SU-DHL-6 (cell line): ENCODE measurements around the gene KIF12.

Experiments used
- H2AFZ ChIP-seq: fragments of 200-600 bp; sonication (generic); 2 replicates; pipeline ENCODE4 v1.6.1; 2014; ENCODE audit warnings: low read depth, mild to moderate bottlenecking, moderate library complexity, mixed read lengths, antibody characterized with exemption, low read length; ENCODE audit not compliant: severe bottlenecking
- H3F3A ChIP-seq: fragments of 200-600 bp; shearing (Covaris generic); 2 replicates; pipeline ENCODE4 v1.6.0; 2016; ENCODE audit warnings: antibody characterized with exemption, mild to moderate bottlenecking; ENCODE audit not compliant: insufficient read depth
- H3K27ac ChIP-seq: fragments of 200-600 bp; sonication (generic); 2 replicates; pipeline ENCODE4 v1.5.1; 2016; ENCODE audit warnings: low read depth, mild to moderate bottlenecking, low read length, moderate library complexity, mixed read lengths
- H3K27me3 ChIP-seq: fragments of 200-600 bp; sonication (generic), shearing (Covaris generic); 2 replicates; pipeline ENCODE4 v1.6.0; 2014; ENCODE audit warnings: mild to moderate bottlenecking, low read length
- H3K36me3 ChIP-seq: fragments of 200-600 bp; sonication (generic); 2 replicates; pipeline ENCODE4 v1.6.1; 2014; ENCODE audit warnings: mild to moderate bottlenecking, low read length, mixed read lengths
- H3K4me2 ChIP-seq: fragments of 300-600, 200-600 bp; shearing (Covaris generic), sonication (generic); 2 replicates; pipeline ENCODE4 v1.6.0; 2014; ENCODE audit warnings: low read length, low read depth, mild to moderate bottlenecking; ENCODE audit not compliant: poor library complexity, severe bottlenecking
- H3K4me3 ChIP-seq: fragments of 200-600 bp; sonication (generic); 2 replicates; pipeline ENCODE4 v1.5.1; 2014; ENCODE audit warnings: antibody characterized with exemption, low read length, mild to moderate bottlenecking, mixed read lengths; ENCODE audit not compliant: insufficient read depth, poor library complexity, severe bottlenecking
- H3K79me2 ChIP-seq: fragments of 200-600 bp; sonication (generic); 2 replicates; pipeline ENCODE4 v1.6.1; 2014; ENCODE audit warnings: mild to moderate bottlenecking, low read length, moderate library complexity; ENCODE audit not compliant: insufficient read depth
- H3K9ac ChIP-seq: fragments of 200-600 bp; sonication (generic); 2 replicates; pipeline ENCODE4 v1.7.0; 2014; ENCODE audit warnings: mild to moderate bottlenecking, low read length
- H3K9me2 ChIP-seq: fragments of 200-600 bp; sonication (generic); replicated peaks from 2 replicates; pipeline ENCODE4 v1.6.1; 2014; ENCODE audit warnings: low read length; ENCODE audit not compliant: insufficient read depth
- H3K9me3 ChIP-seq: fragments of 200-600 bp; sonication (generic); 2 replicates; pipeline ENCODE4 v1.6.1; 2014; ENCODE audit warnings: low read length, mixed read lengths; ENCODE audit not compliant: insufficient read depth
- H4K20me1 ChIP-seq: fragments of 200-600 bp; sonication (generic); 2 replicates; pipeline ENCODE4 v1.6.1; 2014; ENCODE audit warnings: low read depth, mild to moderate bottlenecking, antibody characterized with exemption, low read length, moderate library complexity, mixed read lengths
- EZH2phosphoT487 ChIP-seq: fragments of 200-600 bp; sonication (generic), shearing (Covaris generic); conservative IDR thresholded peaks from 2 replicates; pipeline ENCODE4 v1.6.1; 2018; ENCODE audit warnings: mild to moderate bottlenecking, antibody characterized with exemption, low read length, moderate library complexity, mixed read lengths
- TF ChIP-seq, protein P1 (sequence below): fragments of 200-600 bp; sonication (generic); IDR thresholded peaks from one replicate; pipeline ENCODE4 v1.5.1; 2017; ENCODE audit warnings: antibody characterized with exemption, mild to moderate bottlenecking, low read length, moderate library complexity; ENCODE audit not compliant: insufficient read depth, poor library complexity, severe bottlenecking

Gene KIF12

DNA sequence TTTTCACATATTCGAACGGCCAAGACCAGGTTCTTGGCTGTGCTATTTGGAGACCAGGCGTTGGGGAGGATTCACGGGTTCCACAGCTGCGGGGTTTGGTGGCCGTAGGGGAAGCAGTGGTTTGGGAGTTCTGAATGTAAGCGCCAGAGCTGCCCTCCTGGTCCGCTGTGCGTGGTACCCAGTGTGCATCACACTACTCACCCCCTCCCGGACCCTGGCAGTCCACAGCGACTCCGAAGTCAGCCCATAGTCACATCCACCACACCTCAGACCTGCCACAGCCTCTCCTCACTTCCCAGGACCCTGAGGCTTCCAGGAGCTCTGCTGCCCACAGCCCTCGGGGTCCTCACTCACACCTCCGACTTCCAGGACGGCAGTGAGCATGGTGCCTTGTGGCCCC is 47.8 kb downstream of the KIF12 start:
- Histone ChIP-seq H2AFZ (no peak overlapping the region), H3K4me2 (no peak overlapping the region), H3K9ac (no peak overlapping the region), H3F3A (no peaks in the 10 kb centered on the region), H3K4me3 (no peak overlapping the region), H3K9me3 (no peaks in the 10 kb centered on the region), H4K20me1 (no peaks in the 10 kb centered on the region), H3K9me2 (no peaks in the 10 kb centered on the region), H3K36me3 (no peaks in the 10 kb centered on the region), H3K79me2 (no peaks in the 10 kb centered on the region), H3K27ac (no peak overlapping the region), H3K27me3 (no peaks in the 10 kb centered on the region)
- TF ChIP-seq EZH2phosphoT487, result no peak
- TF ChIP-seq, protein P1, sequence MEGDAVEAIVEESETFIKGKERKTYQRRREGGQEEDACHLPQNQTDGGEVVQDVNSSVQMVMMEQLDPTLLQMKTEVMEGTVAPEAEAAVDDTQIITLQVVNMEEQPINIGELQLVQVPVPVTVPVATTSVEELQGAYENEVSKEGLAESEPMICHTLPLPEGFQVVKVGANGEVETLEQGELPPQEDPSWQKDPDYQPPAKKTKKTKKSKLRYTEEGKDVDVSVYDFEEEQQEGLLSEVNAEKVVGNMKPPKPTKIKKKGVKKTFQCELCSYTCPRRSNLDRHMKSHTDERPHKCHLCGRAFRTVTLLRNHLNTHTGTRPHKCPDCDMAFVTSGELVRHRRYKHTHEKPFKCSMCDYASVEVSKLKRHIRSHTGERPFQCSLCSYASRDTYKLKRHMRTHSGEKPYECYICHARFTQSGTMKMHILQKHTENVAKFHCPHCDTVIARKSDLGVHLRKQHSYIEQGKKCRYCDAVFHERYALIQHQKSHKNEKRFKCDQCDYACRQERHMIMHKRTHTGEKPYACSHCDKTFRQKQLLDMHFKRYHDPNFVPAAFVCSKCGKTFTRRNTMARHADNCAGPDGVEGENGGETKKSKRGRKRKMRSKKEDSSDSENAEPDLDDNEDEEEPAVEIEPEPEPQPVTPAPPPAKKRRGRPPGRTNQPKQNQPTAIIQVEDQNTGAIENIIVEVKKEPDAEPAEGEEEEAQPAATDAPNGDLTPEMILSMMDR, result no peak

DNA sequence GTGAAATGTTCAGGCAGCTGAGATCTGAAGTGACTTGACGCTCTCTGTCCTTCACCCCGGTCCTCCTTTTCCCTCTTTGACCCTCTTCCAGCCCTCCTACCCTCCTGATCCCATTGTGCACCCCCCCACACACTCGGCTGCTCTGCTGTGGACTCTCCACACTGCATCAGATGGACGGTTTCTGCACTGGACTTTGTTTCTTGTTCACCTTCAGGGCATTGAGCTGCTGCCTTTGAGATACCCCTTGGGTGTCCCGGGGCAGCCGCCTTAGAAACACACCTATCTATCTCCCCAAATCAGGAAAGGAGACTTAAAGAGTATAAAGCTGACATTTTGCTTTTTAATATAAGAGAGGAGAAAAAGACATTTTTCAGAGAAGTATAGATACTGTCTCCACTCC is 48.4 kb downstream of the KIF12 start:
- Histone ChIP-seq H2AFZ (no peak overlapping the region), H3K79me2 (no peaks in the 10 kb centered on the region), H3K27me3 (no peaks in the 10 kb centered on the region), H3K9ac (no peak overlapping the region), H3K27ac (no peak overlapping the region), H3K9me3 (no peaks in the 10 kb centered on the region), H3F3A (no peaks in the 10 kb centered on the region), H3K4me2 (no peak overlapping the region), H3K4me3 (no peak overlapping the region), H3K9me2 (no peaks in the 10 kb centered on the region), H4K20me1 (no peaks in the 10 kb centered on the region), H3K36me3 (no peaks in the 10 kb centered on the region)
- TF ChIP-seq EZH2phosphoT487, result no peak
- TF ChIP-seq, protein P1, result no peak

DNA sequence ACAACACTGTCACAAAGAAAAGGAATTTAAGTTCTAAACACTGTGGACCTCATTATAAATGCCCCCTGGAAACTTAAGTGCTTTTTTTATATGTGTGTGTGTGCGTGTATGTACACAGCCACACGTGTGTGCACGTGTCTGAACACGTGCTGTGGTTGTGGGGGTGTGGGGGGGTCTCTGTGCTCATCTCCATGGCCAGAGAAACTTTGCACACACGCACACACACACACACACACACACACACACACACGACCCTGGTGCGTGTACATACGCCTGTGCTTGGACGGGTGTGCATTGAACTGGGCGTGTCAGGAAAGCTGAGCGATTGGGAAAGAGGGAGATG is 48.9 kb downstream of the KIF12 start:
- Histone ChIP-seq H3K9me3 (no peaks in the 10 kb centered on the region), H3K27me3 (no peaks in the 10 kb centered on the region), H3K27ac (no peak overlapping the region), H3K9me2 (no peaks in the 10 kb centered on the region), H3K9ac (no peak overlapping the region), H3K4me3 (no peak overlapping the region), H3K4me2 (no peak overlapping the region), H3K79me2 (no peaks in the 10 kb centered on the region), H3K36me3 (no peaks in the 10 kb centered on the region), H3F3A (no peaks in the 10 kb centered on the region), H4K20me1 (no peaks in the 10 kb centered on the region), H2AFZ (no peak overlapping the region)
- TF ChIP-seq, protein P1, result no peak
- no peak for TF ChIP-seq EZH2phosphoT487
